ENCODE results near the gene YBX1.

The YBX1 gene

GRCh38 chr1:42670425-42670824, 11.8 kb upstream of the YBX1 start:
- TF ChIP-seq POLR2AphosphoS5 (IDR thresholded peaks at IDR 0.05; ENCODE audit: low read depth, low read length) (no peak), FOXP2 (optimal IDR thresholded peaks at IDR 0.05; ENCODE audit: borderline replicate concordance, extremely low read depth, extremely low read length, insufficient read depth) (no peak), TAF1 (IDR thresholded peaks at IDR 0.05; ENCODE audit: borderline replicate concordance, insufficient read depth, low read length) (no peak), SIN3A (IDR thresholded peaks at IDR 0.05; ENCODE audit: borderline replicate concordance, insufficient read depth, low read length) (no peak), REST (IDR thresholded peaks at IDR 0.05; ENCODE audit: insufficient read depth in 1 of 2, low read depth in 2 of 2, low read length in 2 of 2) (no peak)

GRCh38 chr1:42674214-42674613, 8.0 kb upstream of the YBX1 start:
- no peak for TF ChIP-seq TAF1 (IDR thresholded peaks at IDR 0.05; ENCODE audit: borderline replicate concordance, insufficient read depth, low read length)
- TF ChIP-seq SIN3A (IDR thresholded peaks at IDR 0.05; ENCODE audit: borderline replicate concordance, insufficient read depth, low read length), result no peak
- TF ChIP-seq POLR2AphosphoS5 (IDR thresholded peaks at IDR 0.05; ENCODE audit: low read depth, low read length), result no peak; the same call in 1 of the 2 replicates

GRCh38 chr1:42674682-42675081, 7.5 kb upstream of the YBX1 start:
- TF ChIP-seq POLR2AphosphoS5 (IDR thresholded peaks at IDR 0.05; ENCODE audit: low read depth, low read length), result no peak
- TF ChIP-seq REST (IDR thresholded peaks at IDR 0.05; ENCODE audit: insufficient read depth in 1 of 2, low read depth in 2 of 2, low read length in 2 of 2), result no peak
- TF ChIP-seq TAF1 (IDR thresholded peaks at IDR 0.05; ENCODE audit: borderline replicate concordance, insufficient read depth, low read length), result no peak
- no peak for TF ChIP-seq FOXP2 (optimal IDR thresholded peaks at IDR 0.05; ENCODE audit: borderline replicate concordance, extremely low read depth, extremely low read length, insufficient read depth)
- TF ChIP-seq SIN3A (IDR thresholded peaks at IDR 0.05; ENCODE audit: borderline replicate concordance, insufficient read depth, low read length), result no peak

- no peak for TF ChIP-seq SIN3A (IDR thresholded peaks at IDR 0.05; ENCODE audit: borderline replicate concordance, insufficient read depth, low read length)
- no peak for TF ChIP-seq TAF1 (IDR thresholded peaks at IDR 0.05; ENCODE audit: borderline replicate concordance, insufficient read depth, low read length)
- no peak for TF ChIP-seq POLR2AphosphoS5 (IDR thresholded peaks at IDR 0.05; ENCODE audit: low read depth, low read length)
- no peak for TF ChIP-seq FOXP2 (optimal IDR thresholded peaks at IDR 0.05; ENCODE audit: borderline replicate concordance, extremely low read depth, extremely low read length, insufficient read depth)
- TF ChIP-seq REST (IDR thresholded peaks at IDR 0.05; ENCODE audit: insufficient read depth in 1 of 2, low read depth in 2 of 2, low read length in 2 of 2), result no peak
These were observed 6.8 kb upstream of the YBX1 start for GRCh38 chr1:42675467-42675866.

GRCh38 chr1:42676534-42677087, 5.6 kb upstream of the YBX1 start:
- no peak for TF ChIP-seq TAF1 (IDR thresholded peaks at IDR 0.05; ENCODE audit: borderline replicate concordance, insufficient read depth, low read length)
- no peak for TF ChIP-seq SIN3A (IDR thresholded peaks at IDR 0.05; ENCODE audit: borderline replicate concordance, insufficient read depth, low read length)
- TF ChIP-seq REST (IDR thresholded peaks at IDR 0.05; ENCODE audit: insufficient read depth in 1 of 2, low read depth in 2 of 2, low read length in 2 of 2), result no peak
- no peak for TF ChIP-seq POLR2AphosphoS5 (IDR thresholded peaks at IDR 0.05; ENCODE audit: low read depth, low read length)
- no peak for TF ChIP-seq FOXP2 (optimal IDR thresholded peaks at IDR 0.05; ENCODE audit: borderline replicate concordance, extremely low read depth, extremely low read length, insufficient read depth)
